Cerebellar cortex (tissue), 1 donor: ENCODE measurements around the gene HDAC7.

Source experiments
- DNase-seq: peaks from one replicate; pipeline ENCODE4 v3.0.0-alpha.2; 2015; ENCODE audit warnings: low spot score

HDAC7 gene

GRCh38 chr12:47778881-47779280 lies 40.8 kb downstream of the HDAC7 start:
- no peak for DNase-seq

GRCh38 chr12:47777741-47778558 lies 41.8 kb downstream of the HDAC7 start:
- DNase-seq: no peak

- DNase-seq: no peak
Measured at GRCh38 chr12:47777151-47777550, 42.6 kb downstream of the HDAC7 start.

GRCh38 chr12:47776471-47777143 lies 43.1 kb downstream of the HDAC7 start:
- no peak for DNase-seq

GRCh38 chr12:47775100-47775911 lies 44.4 kb downstream of the HDAC7 start:
- peak; percentile 22 for DNase-seq

GRCh38 chr12:47774663-47775062 lies 45.0 kb downstream of the HDAC7 start:
- no peak for DNase-seq

GRCh38 chr12:47773858-47774580 lies 45.7 kb downstream of the HDAC7 start:
- DNase-seq: no peak

- DNase-seq: peak; percentile 65
Measured at GRCh38 chr12:47773062-47773857, 46.4 kb downstream of the HDAC7 start, which contains the start of gene SLC48A1. Gene SLC48A1, plus strand, starts transcription at chr12:47773238. Its CDS starts 67 bp downstream, at chr12:47773305.

- DNase-seq: no peak
Measured at GRCh38 chr12:47772738-47773061, 47.0 kb downstream of the HDAC7 start.

GRCh38 chr12:47772094-47772660 lies 47.5 kb downstream of the HDAC7 start:
- no peak for DNase-seq

GRCh38 chr12:47771304-47771703 lies 48.4 kb downstream of the HDAC7 start:
- no peak for DNase-seq

GRCh38 chr12:47770086-47770726 lies 49.5 kb downstream of the HDAC7 start:
- no peak for DNase-seq

- no peak for DNase-seq
Measured at GRCh38 chr12:47769234-47770085, 50.2 kb downstream of the HDAC7 start.

GRCh38 chr12:47768323-47768811 lies 51.3 kb downstream of the HDAC7 start:
- DNase-seq: no peak

GRCh38 chr12:47767216-47767724 lies 52.4 kb downstream of the HDAC7 start:
- DNase-seq: no peak

GRCh38 chr12:47766502-47767215 lies 53.0 kb downstream of the HDAC7 start:
- DNase-seq: no peak

GRCh38 chr12:47763481-47764346 lies 56.0 kb downstream of the HDAC7 start:
- no peak for DNase-seq
